HCT116 (cell line): ENCODE data around the gene FAM171A1.

Experiments used
- CTCF ChIP-seq, 3 experiments: fragments of 200-600 bp in 1 of 3; sonication (generic) in 1 of 3; IDR thresholded peaks in 2 of 3; conservative IDR thresholded peaks in 1 of 3; 2 replicates each; pipeline ENCODE4 v1.5.1; 2012 to 2017; ENCODE audit warnings: low read depth in 2 of 3, low read length in 2 of 3, antibody characterized with exemption in 1 of 3, borderline replicate concordance in 1 of 3, control low read depth in 1 of 3, mild to moderate bottlenecking in 1 of 3, mixed read lengths in 1 of 3, mixed run types in 1 of 3, moderate library complexity in 1 of 3; ENCODE audit not compliant: insufficient read depth in 1 of 3
- EZH2phosphoT487 ChIP-seq: fragments of 200-600 bp; IDR thresholded peaks from 2 replicates; pipeline ENCODE4 v1.6.1; 2018; ENCODE audit warnings: antibody characterized with exemption, borderline replicate concordance
- FOSL1 ChIP-seq: IDR thresholded peaks from 2 replicates; pipeline ENCODE4 v1.6.1; 2012; ENCODE audit warnings: low read depth
- JUND ChIP-seq: IDR thresholded peaks from 2 replicates; pipeline ENCODE4 v1.6.1; 2012
- POLR2A ChIP-seq: IDR thresholded peaks from 2 replicates; pipeline ENCODE4 v1.7.0; 2011; ENCODE audit warnings: borderline replicate concordance; ENCODE audit not compliant: insufficient read depth, insufficient read length; ENCODE audit errors: extremely low read depth
- POLR2AphosphoS5 ChIP-seq: IDR thresholded peaks from 2 replicates; pipeline ENCODE4 v1.6.1; 2011; ENCODE audit warnings: mild to moderate bottlenecking, low read depth, low read length, moderate library complexity
- SP1 ChIP-seq: IDR thresholded peaks from 2 replicates; pipeline ENCODE4 v1.6.1; 2012; ENCODE audit warnings: low read depth
- TCF7L2 ChIP-seq: IDR thresholded peaks from 2 replicates; pipeline ENCODE4 v1.7.0; 2011; ENCODE audit warnings: borderline replicate concordance, inconsistent platforms; ENCODE audit not compliant: insufficient read depth, insufficient read length; ENCODE audit errors: extremely low read depth
- ZFX ChIP-seq: fragments of 450-650 bp; IDR thresholded peaks from 2 replicates; pipeline ENCODE4 v1.6.1; 2017

- no peak for TF ChIP-seq CTCF (IDR thresholded peaks at IDR 0.05 in 2 of 3, conservative IDR thresholded peaks at IDR 0.05 in 1 of 3; ENCODE audit: borderline replicate concordance in 1 of 3, insufficient read depth in 1 of 3, low read depth in 2 of 3, low read length in 2 of 3)
- no peak for TF ChIP-seq POLR2A
- no peak for TF ChIP-seq EZH2phosphoT487
- TF ChIP-seq JUND = no peak
- TF ChIP-seq ZFX = no peak
- TF ChIP-seq TCF7L2 = no peak
- no peak for TF ChIP-seq SP1
- TF ChIP-seq POLR2AphosphoS5 = no peak
- TF ChIP-seq FOSL1 = no peak
Observed at GRCh38 chr10:15314482-15315045, 56.5 kb downstream of the FAM171A1 start.
